Middle frontal gyrus (tissue), 1 donor: ENCODE data around the gene ARRB1.
"Not testable (repeated sequence)": the region's sequence is repeated elsewhere in the genome, so short reads cannot be mapped to it uniquely, and the experiment has no call there.

ENCODE experiments used
- DNase-seq: peaks from one replicate; pipeline ENCODE4 v3.0.0-alpha.2; 2015; ENCODE audit warnings: low spot score; ENCODE audit errors: extremely low spot score

ARRB1 gene

DNA sequence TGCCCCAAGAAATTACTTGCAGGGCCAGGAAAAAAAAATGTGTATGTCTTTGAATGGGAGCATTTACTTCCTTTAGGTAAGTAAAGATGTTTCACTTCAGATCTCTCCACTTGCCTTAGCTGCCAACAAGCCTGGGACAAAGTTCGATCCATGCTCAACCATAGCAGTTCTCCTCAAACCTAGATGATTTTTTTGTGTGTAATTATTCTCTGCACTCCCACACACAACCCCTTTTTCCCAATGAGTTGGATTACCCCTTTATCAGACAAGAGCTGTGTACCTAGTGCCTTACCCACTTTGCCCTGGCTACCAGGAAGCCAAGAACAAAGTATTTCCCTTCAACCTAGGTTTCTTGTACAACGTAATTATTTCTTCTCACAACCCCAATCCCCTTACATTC, 75.3 kb downstream of the ARRB1 start:
- DNase-seq: no peak

DNA sequence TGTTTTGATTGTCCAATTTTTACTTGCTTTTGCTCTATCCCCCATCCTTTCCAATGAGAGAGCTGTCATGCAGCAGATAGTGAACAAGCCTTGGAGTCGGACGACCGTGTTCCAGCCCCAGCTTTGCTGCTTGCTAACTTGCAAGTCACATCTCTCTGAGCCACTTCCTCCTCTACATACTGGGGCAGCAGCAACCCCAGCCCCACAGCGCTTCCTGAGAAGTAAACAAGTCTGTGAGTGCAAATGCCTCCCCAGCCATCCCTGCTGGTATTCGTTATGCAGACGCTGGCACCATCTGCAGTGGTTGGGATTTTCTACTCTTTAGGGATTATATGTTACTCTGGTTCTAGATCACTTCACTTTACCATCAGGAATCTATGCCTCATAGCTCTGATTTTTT, 75.9 kb downstream of the ARRB1 start:
- DNase-seq: no peak

DNA sequence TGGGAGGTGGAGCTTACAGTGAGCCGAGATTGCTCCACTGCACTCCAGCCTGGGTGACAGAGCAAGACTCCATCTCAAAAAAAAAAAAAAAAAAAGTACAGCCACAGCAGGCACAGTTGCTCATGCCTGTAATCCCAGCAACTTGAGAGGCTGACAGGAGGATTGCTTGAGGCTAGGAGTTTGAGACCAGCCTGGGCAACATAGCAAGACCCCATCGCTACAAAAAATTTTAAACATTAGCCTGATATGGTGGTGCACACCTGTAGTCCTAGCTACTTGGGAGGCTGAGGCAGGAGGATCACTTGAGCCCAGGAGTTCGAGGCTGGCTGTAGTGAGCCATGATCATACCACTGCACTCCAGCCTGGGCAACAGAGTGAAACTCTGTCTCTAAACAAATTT, 76.7 kb downstream of the ARRB1 start:
- not testable (repeated sequence) for DNase-seq

DNA sequence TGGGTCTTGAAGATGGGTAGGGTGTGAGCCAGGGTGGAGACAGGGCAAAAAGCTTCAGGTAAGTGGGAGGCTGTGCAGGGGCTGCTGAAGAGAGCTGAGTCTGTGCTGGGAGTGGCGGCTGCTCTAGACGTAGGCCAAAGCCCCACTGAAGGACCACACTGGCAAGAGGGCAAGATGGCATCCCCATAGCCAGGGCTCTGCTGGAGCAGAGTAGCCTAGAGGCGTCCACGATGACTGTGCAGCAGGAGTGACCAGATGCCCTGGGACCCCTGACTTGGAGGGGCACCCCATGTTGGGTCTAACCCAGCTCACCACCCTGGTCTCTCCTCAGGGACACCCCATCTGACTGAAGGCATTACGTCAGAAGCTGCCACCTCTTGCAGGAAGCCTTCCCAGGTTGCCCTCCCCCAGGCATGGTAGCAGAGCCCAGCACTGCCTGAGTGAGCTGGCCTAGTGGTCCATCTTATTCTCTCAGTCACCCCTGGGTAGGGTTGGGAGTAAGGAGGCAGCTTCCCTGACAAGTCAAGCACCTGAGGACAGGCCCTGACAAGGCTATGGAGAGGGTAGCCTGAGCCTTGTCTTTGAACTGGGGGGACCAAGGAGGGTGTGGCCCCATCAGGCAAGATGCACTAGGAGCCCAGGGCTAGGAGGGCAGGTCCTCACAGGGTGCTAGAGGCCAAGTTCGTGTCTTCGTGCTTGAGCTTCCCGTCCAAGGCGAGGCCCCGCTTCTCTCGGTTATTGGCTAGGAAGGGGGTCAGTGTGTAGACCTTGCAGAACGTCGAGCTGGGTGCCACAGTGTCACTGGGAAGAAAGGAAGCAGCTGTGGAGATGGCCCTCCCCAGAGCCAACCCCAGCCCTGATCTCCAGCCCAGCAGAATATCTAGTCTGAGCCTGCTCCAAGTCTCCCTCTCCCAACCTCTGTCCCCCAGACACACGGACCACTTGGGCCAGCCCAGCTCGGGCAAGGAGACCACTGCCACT, 77.8 kb downstream of the ARRB1 start:
- no peak for DNase-seq

DNA sequence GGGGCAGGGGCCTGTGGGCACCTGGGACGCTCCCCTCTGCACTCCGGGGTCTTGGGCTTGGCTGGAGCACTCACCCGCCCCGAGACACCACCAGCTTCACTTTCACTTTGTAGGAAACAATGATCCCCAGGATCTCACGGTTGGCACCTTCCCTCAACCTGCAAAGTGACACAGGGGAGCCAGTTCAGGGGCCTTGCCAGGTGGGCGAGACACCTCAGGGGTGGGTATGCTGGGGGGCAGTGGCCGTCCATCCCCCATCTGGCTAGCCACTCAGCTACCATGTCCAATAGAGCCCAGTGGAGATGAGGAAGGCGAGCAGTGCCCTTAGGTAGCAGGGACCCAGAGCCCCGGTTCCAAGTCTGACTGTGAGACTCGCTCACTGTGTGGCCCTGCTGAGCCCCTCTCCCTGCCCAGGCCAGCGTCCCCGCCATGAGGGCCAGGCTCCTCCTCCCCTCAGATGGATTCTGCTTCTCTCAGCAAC, 78.6 kb downstream of the ARRB1 start:
- DNase-seq: no peak

DNA sequence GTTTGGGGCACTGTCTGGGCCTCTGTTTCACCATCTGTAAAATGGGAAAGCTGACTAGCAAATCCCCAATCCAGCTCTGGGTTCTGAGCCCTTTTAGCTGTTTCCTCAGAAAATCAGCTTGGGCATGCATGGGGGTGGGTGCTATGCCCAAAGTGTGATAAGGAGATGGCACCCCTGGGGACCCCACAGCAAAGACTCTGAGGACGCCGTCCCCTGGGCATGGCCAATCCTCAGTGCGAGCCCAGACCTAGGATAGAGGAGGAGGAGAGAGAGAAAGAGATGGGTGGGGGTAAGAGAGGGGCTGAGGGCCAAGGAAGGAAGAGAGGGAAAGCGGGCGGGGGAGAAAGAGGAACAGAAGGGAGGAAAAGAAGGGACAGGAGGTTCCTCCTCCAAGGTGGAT, 79.1 kb downstream of the ARRB1 start:
- DNase-seq: no peak

DNA sequence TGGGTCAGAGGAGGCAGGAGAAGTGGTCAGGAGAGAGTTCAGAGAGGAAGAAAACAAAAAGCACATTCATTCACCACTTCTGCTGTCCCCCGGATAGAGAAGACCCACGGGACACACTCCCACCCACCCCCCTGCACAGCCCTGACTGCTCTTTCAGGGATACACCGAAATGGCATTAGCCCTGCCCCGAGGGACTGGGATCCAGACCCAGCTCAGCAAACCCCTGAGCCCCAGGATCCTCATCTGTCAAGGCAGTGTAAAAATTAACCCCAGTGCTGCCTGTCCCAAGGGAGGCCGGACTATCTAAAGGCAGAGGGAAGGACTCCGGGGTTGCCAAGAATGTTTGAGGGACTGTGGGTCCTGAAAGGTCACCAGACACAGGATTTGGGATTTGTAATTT, 79.7 kb downstream of the ARRB1 start:
- DNase-seq: no peak

DNA sequence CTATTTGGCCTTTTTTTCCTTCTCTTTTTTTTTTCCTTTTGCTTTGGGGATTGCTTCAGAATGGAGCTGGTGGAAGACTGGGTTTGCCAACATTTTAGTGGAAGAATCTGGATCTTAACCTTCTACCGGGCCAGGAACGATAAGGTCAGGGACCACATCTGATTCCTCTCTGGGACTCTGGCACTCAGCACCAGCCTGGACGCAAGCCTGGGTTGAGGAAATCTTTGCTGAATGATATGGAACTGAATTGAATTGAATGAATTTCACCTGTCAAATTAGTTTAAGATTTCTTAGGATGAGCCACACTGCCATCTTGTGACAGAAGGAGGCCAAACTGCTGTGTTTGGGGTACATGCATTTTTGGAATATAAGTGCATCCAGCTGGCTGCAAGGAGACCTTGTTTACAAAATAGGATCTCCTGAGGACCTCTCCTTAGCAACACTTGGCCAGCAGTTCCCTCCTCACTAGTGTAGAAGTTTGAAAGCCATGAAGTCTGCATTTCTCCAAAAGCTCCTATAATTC, 80.5 kb downstream of the ARRB1 start:
- no peak for DNase-seq

DNA sequence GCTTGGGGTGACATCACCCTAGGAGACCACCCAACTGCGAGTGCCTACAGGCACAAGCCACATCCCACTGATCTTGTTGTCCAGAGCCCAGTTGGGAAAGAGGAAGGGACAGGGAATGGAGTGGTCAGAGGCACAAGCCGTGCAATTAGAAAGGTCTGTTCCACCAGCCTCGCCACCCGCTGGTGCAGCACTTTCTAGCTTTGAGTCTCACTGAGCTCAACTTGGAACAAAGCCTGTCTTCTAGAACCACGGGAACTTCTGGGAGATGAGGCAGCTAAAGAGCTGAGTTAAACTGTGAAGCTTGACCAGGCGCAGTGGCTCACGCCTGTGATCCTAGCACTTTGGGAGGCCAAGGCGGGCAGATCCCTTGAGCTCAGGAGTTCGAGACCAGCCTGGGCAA, 81.6 kb downstream of the ARRB1 start:
- DNase-seq: no peak

DNA sequence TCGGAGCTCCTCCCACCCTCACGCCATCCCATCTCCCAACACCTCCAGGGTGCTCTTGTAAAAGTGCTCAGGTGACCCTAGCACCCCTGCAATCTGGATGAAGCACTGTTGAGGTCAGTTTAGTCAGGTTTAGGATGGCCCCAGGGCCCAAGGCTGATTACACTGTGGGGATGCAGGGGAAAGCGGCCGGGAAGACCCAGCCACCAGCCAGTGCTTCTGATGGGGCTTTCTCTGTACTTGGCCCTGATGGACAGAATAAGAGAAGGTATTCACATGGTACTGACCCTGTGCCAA, 82.1 kb downstream of the ARRB1 start:
- no peak for DNase-seq

DNA sequence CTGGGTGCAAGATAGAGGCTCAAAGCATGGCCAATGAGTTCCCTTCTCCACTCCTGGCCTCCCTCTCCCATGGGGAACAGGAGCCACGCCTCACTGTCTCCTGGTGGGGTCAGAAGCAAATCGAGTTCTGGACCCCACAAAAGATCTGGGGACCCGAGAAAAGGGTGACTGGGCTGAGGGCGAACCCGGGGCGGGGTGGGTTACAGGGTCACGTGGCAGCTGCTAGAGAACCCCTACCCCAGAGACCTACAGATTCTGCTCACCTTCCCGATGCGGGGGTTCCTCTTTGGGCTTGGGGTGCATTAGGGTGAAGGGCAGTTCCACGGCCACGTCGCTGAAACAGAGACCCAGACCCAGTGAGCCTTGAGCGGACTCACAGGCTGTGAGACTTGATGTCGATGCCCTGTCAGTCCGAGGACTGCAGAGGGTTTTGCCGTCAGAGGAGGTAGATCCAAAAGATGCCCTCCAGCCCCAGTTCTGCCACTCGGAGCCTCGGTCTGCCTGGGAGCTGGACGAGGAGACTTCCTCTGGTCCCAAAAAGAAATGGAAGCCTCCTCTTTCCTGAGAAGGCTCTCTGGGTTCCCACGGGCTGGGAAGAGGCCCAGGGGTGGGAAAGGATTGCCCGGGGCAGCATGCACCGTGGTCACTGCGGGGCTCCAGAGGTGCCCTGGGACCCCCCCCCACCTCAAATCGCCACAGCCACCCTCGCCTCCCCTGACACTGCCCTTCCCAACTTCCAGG, 82.7 kb downstream of the ARRB1 start:
- no peak for DNase-seq

DNA sequence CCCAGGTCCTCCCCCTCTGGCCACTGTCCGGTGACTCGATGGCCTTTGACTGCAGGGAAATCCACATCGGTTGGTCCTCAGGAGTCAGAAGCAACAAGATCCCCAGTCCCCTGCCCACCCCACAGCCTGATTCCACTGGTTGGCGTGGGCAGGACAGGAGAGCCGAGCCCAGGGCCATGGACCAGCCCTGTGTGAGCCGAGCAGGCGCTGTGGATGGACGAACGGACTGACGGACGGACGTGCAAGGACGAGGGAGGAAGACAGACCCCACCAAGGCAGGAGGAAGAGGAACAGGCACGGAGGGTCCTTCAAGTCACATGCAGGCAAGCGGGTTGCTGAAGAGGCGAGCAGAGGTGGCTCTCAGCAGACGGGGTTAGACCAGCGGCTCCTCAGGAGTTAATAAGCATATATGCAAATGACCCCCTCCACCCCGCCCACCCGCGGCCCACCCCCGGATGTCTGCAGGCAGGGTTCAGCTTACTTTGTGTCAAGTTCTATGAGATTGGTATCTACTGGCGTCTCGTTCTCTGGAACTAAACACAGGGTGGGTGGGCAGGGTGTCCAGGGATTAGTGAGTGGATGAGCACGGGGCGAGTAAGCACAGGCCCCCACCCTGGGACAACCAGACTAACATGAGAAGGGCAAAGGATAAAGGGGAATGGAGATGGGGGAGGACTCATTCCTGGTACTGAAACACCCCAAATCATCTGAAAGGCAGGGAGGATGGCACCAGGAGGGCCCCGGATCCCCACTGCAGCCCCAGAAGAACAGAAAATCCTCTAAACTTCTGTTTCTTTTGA, 84.1 kb downstream of the ARRB1 start:
- DNase-seq: no peak

DNA sequence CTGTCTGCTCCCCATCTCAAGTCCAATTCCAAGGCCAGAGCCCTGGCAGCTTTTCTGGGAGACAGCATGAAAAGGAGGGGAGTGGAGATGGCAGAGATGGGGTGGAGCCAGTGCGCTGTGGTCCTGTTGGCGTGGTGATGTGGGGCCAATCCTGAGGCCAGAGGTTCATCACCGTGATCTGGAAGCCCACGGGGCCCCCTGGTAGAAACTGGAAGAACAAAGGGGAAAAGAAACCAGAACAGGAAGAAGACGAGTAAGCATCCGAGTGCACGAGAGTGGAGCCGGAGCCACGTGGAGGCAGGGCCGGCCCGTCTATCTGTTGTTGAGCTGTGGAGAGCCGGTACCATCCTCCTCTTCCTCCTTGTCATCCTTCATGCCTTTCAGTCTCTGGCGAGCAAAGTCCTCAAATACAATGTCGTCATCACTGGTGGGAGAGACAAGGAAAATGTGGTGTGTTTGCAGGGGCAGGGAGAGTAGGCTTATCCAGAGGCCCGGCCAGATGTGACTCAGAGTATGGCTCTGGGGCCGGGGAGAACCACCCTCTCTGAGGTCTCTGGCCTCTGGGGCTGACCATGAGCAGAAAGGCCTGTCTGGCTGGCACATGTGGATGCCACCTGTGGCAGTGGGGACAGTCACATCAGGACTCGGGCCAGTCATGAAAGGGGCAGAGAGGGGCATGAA, 85.5 kb downstream of the ARRB1 start:
- no peak for DNase-seq

DNA sequence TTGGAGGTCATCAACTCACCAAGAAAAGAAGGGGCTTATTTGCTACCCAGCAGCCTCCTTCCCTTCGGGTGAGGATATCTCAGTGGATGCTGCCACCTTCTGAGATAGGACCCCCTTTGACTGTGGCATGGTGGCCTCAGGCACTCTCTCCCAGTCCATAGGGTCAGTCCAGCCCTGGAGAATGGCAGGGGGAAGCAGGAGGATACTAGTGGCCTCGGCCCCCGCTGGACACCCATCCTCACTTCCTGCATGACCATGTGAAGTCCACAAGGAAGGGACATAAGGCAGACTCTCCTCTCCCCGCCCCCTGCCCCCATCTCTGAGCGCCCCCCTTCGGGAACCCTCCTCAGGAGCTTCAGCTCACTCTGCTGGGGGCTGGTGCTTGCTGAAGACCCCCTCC, 86.5 kb downstream of the ARRB1 start:
- DNase-seq: no peak

DNA sequence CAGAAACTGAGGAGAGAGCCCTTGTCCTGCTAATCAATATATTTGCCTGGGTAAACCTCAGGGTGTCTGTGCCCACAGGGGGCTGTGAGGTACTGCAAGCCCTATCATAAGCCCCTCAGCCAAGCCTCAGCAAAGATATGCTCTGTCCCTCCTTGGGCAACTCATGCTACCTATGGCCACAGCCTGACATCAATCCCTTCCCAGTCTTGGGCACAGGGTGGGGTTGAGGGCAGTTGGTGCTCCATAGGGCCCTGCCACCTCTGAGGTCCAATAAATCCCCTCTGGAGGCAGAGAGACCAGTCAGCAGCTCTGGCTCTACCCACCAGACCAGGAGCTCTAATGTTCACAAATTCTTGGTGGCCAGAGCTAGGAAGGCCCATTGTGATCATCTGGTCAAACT, 87.1 kb downstream of the ARRB1 start:
- no peak for DNase-seq

DNA sequence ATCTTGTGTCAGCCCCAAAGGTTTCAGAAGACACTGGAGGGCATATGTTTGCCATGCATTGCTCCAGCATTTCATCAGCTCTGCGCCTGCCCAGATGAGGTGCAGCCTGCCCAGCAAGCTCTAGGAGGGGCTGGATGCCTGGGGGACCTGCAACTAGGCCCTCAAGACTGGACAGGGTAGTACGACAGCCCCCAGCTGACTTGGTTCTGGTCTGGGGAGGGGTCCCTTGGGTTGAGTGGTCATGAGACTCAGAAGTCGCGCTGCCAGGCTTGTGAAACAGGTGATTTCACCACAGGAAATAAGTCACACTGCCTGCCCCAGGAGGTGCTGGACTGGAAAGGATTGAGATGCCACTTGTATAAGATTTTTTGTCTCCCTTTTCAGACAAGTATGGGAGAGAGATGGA, 87.5 kb downstream of the ARRB1 start:
- no peak for DNase-seq

DNA sequence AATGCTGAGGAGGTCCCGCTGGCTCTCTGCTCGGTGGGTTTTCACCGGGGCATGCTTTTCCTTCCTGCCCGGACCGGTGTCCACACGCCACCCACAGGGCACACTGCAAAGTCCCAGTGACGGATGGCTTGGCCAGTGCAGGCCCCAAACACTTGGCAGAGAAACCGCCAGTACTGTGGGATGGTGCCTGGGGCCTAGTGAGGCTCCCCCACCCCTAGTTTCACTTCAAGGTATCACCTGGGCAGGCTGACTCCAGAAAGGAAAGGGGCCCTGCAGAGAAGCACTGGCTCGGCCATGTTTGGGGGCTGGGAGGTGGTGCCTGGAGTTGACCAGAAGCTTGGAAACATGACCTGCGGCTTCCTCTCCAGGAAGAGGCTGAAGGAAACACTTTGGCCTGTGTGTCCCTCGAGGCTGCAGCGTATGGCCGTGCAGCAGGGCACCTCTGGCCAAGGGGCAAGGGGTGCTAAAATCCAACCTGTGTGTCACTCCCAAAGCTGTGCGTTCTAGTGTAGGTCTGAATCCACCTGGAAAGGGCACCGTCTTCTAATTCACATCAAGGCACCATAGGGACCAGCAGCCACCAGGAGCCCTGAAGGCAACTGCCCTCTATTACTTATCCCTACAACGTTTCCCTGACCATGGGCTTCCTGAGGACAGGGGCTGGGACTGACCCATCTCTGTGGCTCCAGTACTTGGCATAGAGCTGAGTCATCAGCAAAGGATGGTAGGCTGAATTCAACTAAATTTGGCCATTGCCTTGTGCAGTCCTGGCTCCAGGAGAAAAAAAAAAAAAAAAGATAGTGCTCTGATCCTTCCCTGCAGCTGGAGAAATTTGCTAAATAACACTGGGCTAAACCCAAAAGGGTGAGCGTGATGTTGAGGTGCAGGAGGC, 88.3 kb downstream of the ARRB1 start:
- DNase-seq: no peak

DNA sequence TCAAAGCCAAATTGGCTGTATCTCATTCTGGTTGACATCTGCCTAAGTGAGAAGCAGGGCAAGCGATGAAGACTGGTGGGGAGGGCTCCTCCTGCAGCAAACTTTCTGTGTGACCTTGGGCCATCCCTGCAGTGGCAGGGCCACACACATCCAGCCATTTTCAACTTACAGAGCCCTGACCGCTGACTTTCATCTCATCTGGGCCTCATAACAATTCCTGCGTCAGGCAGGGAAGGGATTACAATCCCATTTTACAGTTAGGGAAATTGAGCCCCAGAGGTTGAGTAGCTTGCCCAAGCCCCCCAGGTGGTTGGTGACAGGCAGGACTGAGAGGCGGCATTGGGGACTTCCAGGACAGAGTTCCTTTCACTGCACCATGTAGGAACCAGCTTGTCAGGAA, 89.0 kb downstream of the ARRB1 start:
- no peak for DNase-seq

DNA sequence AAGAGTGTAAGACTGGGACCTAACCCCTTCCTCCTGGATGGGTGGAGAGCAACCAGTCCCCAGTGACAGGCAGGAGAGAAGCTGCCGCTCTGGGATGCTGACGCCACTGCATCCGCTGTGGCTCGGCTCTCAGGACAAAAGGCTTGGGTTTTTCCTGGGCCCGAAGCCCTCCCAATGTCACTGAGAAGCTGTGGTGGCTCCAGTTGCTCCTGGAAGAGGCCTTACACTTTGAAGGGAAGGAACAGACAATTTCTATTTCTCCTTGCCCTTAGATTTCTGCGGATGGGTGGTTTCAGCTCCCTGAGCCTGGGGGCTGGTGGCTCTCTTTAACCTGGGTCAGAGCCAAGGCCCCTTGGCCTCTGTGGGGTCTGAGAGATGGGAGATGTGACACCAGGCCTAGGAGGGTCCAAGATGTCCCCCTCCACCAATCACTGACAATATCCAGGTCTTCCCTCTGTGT, 89.5 kb downstream of the ARRB1 start:
- no peak for DNase-seq
